HG03108 (cell line): ENCODE data around the gene MED25.

Experiments used
- ATAC-seq: cut with Tn5 transposase; IDR thresholded peaks from one replicate; pipeline ENCODE4 v1.9.1; 2021; ENCODE audit warnings: moderate library complexity; ENCODE audit not compliant: unreplicated experiment

The MED25 gene

GRCh38 chr19:49839713-49840112 lies 21.6 kb downstream of the MED25 start:
- ATAC-seq: no peak

- no peak for ATAC-seq
Measured at GRCh38 chr19:49840321-49840720, 22.2 kb downstream of the MED25 start.

GRCh38 chr19:49840736-49841249 lies 22.7 kb downstream of the MED25 start:
- no peak for ATAC-seq

GRCh38 chr19:49843265-49843664 lies 25.2 kb downstream of the MED25 start:
- no peak for ATAC-seq

GRCh38 chr19:49844138-49845095 lies 26.3 kb downstream of the MED25 start:
- ATAC-seq: no peak

- ATAC-seq: no peak
Measured at GRCh38 chr19:49845414-49845813, 27.3 kb downstream of the MED25 start.

- no peak for ATAC-seq
Measured at GRCh38 chr19:49846408-49846807, 28.3 kb downstream of the MED25 start.

- no peak for ATAC-seq
Measured at GRCh38 chr19:49847731-49848696, 29.9 kb downstream of the MED25 start.

- ATAC-seq: no peak
Measured at GRCh38 chr19:49848938-49849337, 30.8 kb downstream of the MED25 start.

GRCh38 chr19:49849433-49850220 lies 31.5 kb downstream of the MED25 start:
- ATAC-seq: no peak

- peak; percentile 1 for ATAC-seq
Measured at GRCh38 chr19:49850221-49850486, 32.1 kb downstream of the MED25 start.

- peak; percentile 69 for ATAC-seq
Measured at GRCh38 chr19:49850487-49851342, 32.6 kb downstream of the MED25 start, which contains the start of gene PTOV1. PTOV1 (plus strand) TSS chr19:49851159.

GRCh38 chr19:49851456-49852259 lies 33.6 kb downstream of the MED25 start:
- no peak for ATAC-seq

- no peak for ATAC-seq
Measured at GRCh38 chr19:49852631-49853126, 34.6 kb downstream of the MED25 start.

- ATAC-seq: no peak
Measured at GRCh38 chr19:49853852-49854377, 35.8 kb downstream of the MED25 start.

GRCh38 chr19:49854378-49855263 lies 36.5 kb downstream of the MED25 start:
- ATAC-seq: no peak

GRCh38 chr19:49855277-49855675 lies 37.2 kb downstream of the MED25 start:
- no peak for ATAC-seq
